Activated CD8-positive, alpha-beta T cell treated with anti-CD3 and anti-CD28 coated beads for 36 hours (primary cell): ENCODE results near the gene TNFAIP8L2. TPM values are rescaled to one million over a fixed set of nuclear protein-coding genes. Genes with fewer than 3 reads are reported as not detected.

Source experiments
- ATAC-seq: fragments of 200-7000 bp; cut with Tn5 transposase; one replicate; pipeline ENCODE4 v1.10.0; 2021; ENCODE audit warnings: mild to moderate bottlenecking, moderate library complexity
- CTCF ChIA-PET: fragments of 350-600 bp; sonication (Branson Sonifier 250); formaldehyde crosslinking; loops from one replicate; lab custom pipeline; 2021; ENCODE audit warnings: antibody characterized with exemption; lab: Charles Lee
- POLR2A ChIA-PET: fragments of 350-600 bp; sonication (Branson Sonifier 250); formaldehyde crosslinking; loops from one replicate; lab custom pipeline; 2021; ENCODE audit warnings: antibody characterized with exemption; lab: Charles Lee
- DNase-seq: peaks from one replicate; pipeline ENCODE4 v3.0.0-alpha.2; 2020
- H3K27ac Mint-ChIP-seq: one replicate; pipeline ENCODE4 v1.8.0; 2021; ENCODE audit warnings: mild to moderate bottlenecking, mixed read lengths
- H3K27me3 Mint-ChIP-seq: one replicate; pipeline ENCODE4 v1.8.0; 2021; ENCODE audit warnings: mixed read lengths
- H3K36me3 Mint-ChIP-seq: one replicate; pipeline ENCODE4 v1.8.0; 2021; ENCODE audit warnings: low read depth, mixed read lengths
- H3K4me1 Mint-ChIP-seq: one replicate; pipeline ENCODE4 v1.8.0; 2021; ENCODE audit warnings: low read depth, mixed read lengths
- H3K4me3 Mint-ChIP-seq: one replicate; pipeline ENCODE4 v1.8.0; 2021; ENCODE audit warnings: mild to moderate bottlenecking, moderate library complexity, mixed read lengths
- H3K9me3 Mint-ChIP-seq: one replicate; pipeline ENCODE4 v1.8.0; 2021; ENCODE audit warnings: mixed read lengths
- intact Hi-C: fragments of 100-400 bp; cut with micrococcal nuclease; formaldehyde crosslinking; loops from one replicate; pipeline ENCODE4 v1.10.0; 2022
- total RNA-seq, 2 experiments: library from RNA; stranded (reverse); gene quantifications; one replicate each; pipeline ENCODE4 v1.2.3, GENCODE V29; 2021
- TF ChIP-seq, protein P1 (sequence below): fragments of 200-600 bp; IDR thresholded peaks from one replicate; pipeline ENCODE4 v1.8.0; 2022; ENCODE audit warnings: antibody characterized with exemption, mild to moderate bottlenecking

Gene TNFAIP8L2
- total RNA-seq, 2 experiments from 2014 or later, result 16.1 to 17.5 TPM

DNA sequence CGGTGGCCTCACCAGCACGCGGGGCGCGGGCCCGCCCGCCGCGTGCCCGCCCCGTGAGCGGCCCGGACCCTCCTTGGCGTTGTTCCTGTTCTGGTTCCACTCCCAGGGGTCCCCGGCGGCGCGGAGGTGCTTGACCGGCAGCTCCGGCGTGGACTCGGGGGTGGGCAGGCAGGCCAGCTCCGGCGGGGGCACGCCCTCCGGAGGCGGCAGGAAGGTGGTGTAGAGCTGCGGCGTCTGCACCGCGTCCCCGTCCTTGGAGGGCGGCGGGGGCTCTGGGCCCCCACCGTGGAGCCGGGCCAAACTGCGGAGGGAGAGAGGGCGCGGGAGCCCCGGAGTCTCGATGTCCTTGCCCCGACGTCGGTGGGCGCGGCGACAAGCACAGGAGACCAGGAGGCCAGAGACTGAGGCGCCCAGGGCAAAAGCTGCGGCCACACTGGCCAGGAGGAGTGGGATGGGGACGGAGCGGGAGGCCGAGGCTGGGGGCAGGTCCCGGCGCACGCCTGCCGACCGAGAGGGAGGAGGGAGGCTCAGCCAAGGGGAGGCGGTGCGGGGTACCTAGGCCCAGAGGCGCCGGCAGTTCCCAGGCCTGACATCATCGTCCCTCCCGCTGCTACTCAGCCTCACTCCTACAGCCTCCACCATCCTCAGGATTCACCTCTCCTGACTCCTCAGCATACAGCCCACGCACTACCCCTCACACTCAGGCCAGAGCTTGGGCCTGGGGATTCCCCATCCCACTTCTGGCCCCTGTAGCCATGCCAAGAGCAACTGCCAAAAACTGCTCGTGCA, 23.2 kb upstream of the TNFAIP8L2 start:
- intact Hi-C loops, result no loop called here
- H3K36me3 Mint-ChIP-seq, result no peaks in the 10 kb centered on the region
- H3K27ac Mint-ChIP-seq, result no peak overlapping the region
- DNase-seq (no peak), ATAC-seq (no peak)
- no peaks in the 10 kb centered on the region for H3K27me3 Mint-ChIP-seq
- TF ChIP-seq, protein P1, sequence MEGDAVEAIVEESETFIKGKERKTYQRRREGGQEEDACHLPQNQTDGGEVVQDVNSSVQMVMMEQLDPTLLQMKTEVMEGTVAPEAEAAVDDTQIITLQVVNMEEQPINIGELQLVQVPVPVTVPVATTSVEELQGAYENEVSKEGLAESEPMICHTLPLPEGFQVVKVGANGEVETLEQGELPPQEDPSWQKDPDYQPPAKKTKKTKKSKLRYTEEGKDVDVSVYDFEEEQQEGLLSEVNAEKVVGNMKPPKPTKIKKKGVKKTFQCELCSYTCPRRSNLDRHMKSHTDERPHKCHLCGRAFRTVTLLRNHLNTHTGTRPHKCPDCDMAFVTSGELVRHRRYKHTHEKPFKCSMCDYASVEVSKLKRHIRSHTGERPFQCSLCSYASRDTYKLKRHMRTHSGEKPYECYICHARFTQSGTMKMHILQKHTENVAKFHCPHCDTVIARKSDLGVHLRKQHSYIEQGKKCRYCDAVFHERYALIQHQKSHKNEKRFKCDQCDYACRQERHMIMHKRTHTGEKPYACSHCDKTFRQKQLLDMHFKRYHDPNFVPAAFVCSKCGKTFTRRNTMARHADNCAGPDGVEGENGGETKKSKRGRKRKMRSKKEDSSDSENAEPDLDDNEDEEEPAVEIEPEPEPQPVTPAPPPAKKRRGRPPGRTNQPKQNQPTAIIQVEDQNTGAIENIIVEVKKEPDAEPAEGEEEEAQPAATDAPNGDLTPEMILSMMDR, result no peak
- peaks cover 12% of the 10 kb centered on the region for H3K4me1 Mint-ChIP-seq
- POLR2A ChIA-PET, result no interaction called here
- H3K9me3 Mint-ChIP-seq, result no peaks in the 10 kb centered on the region
- H3K4me3 Mint-ChIP-seq, result no peak overlapping the region
- CTCF ChIA-PET, result interaction anchor here (1.2 to 2.3 kb wide), 2 partner anchors 8 to 24 kb away, joined by 3 to 7 read pairs; partner anchors contain the start of gene TNFAIP8L2

DNA sequence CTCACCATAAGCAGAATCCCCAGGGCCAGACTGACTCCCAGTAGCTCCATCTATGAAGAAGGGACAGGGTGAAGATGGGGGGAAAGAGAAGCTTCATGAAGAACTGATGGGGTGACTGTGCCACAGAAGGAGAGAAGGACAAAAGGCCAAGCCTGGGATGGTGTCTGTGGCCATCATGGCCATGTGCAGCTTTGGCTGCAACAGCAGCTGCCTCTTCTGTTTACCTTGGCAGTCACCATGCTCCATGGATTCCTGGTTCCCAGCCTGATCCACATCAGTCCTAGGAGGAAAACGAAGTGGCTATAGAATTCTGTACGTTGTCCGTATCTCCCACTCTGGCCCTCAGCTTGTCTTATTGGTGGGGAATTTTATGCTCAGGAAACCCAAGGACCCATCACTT, 22.1 kb upstream of the TNFAIP8L2 start:
- DNase-seq (no peak), ATAC-seq (no peak)
- CTCF ChIA-PET, result interaction anchor here (0.7 to 2.3 kb wide), 5 partner anchors 8 to 35 kb away, joined by 3 to 7 read pairs (median 4); partner anchors contain the start of genes SEMA6C and TNFAIP8L2
- intact Hi-C loops, result no loop called here
- H3K4me1 Mint-ChIP-seq, result peaks cover 12% of the 10 kb centered on the region
- POLR2A ChIA-PET, result interaction anchor here (0.7 to 1.0 kb wide), 3 partner anchors 11 to 37 kb away, joined by 3 read pairs; no protein-coding TSS in a partner anchor
- H3K9me3 Mint-ChIP-seq, result no peaks in the 10 kb centered on the region
- TF ChIP-seq, protein P1, result no peak
- H3K4me3 Mint-ChIP-seq, result no peak overlapping the region
- H3K36me3 Mint-ChIP-seq, result no peaks in the 10 kb centered on the region
- no peak overlapping the region for H3K27ac Mint-ChIP-seq
- H3K27me3 Mint-ChIP-seq, result no peaks in the 10 kb centered on the region

DNA sequence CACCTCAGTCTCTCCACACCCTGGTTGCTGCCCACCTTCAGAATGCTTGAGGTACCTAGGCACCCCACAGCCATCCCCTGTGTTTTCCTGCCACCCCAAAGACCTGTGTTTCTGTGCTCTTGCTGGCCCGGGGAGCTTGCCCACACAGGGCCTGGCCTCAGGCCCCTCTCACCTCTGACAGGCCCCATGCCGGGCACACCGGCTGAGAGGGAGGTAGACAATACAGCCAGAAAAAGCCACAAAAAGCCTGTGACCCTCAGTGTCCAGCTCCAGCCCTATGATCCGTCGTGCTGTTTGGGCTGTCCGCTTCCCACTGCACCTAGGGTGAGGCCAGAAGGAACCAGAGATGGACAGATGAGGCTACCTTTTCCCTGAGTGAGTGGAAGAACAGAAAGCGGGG, 21.5 kb upstream of the TNFAIP8L2 start:
- TF ChIP-seq, protein P1, result no peak
- Mint-ChIP-seq H3K27ac (no peak overlapping the region), H3K27me3 (no peaks in the 10 kb centered on the region), H3K4me1 (peaks cover 12% of the 10 kb centered on the region), H3K9me3 (no peaks in the 10 kb centered on the region), H3K4me3 (no peak overlapping the region), H3K36me3 (no peaks in the 10 kb centered on the region)
- ATAC-seq (no peak), DNase-seq (no peak)
- ChIA-PET POLR2A (interaction anchor here (0.9 to 1.6 kb wide), 3 partner anchors 11 to 24 kb away, joined by 3 to 4 read pairs (median 3); partner anchors contain the start of gene TNFAIP8L2), CTCF (interaction anchor here (1.1 to 2.3 kb wide), 4 partner anchors 11 to 35 kb away, joined by 4 to 7 read pairs (median 6); partner anchors contain the start of genes SEMA6C and TNFAIP8L2)
- intact Hi-C loops, result no loop called here

DNA sequence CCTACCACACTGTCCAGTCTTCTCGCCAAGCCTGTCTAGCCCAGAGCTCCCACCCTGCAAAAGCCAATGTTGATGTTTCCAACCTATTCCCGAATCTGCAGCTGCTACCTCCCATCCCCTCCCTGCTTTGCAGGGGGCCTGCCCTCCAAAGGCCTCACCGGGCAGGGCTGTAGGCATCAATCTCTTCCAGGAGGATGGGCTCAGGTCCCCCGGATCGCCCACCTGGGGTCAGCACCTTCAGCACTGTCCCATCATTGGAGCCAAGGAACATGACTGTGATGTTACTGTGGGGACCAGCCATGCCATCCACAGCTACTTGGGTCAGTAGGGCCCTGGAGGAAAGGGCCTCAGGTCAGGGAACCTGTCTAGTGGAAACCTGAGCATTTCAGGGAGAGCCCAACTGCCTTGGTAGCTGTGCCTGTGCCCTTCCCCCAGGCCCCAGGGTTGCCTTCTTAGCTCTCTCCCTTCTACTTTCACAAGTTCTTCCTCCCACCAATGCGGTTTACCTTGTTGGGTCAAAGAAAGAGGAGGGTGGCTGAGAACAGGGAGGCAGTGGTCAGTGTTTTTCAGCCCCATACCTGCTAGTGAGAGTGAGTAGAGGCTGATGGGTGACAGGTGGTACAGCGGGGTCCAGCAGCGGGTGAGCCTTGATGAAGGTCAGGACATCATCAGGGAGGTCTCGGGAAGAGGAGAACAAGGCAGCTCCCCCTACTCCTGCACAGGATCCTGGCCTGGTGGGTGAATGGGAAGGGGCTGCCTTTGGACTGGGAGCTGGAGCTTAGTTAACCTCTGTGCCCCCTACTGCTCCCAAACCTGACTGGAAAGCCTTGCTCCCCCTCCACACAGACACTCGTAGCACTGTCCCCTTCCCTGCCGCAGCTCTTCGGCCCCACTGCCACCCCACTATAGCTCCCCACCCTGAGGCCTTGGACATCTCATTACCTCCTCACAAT, 20.7 kb upstream of the TNFAIP8L2 start:
- ChIA-PET CTCF (interaction anchor here (0.6 to 2.3 kb wide), 7 partner anchors 10 to 36 kb away, joined by 3 to 7 read pairs (median 4); partner anchors contain the start of genes SEMA6C and TNFAIP8L2), POLR2A (interaction anchor here (0.9 to 1.6 kb wide), 4 partner anchors 10 to 54 kb away, joined by 3 to 4 read pairs (median 3); partner anchors contain the start of genes TNFAIP8L2 and VPS72)
- Mint-ChIP-seq H3K9me3 (no peaks in the 10 kb centered on the region), H3K36me3 (no peaks in the 10 kb centered on the region), H3K27ac (no peak overlapping the region), H3K27me3 (no peaks in the 10 kb centered on the region), H3K4me1 (peaks cover 11% of the 10 kb centered on the region), H3K4me3 (no peak overlapping the region)
- TF ChIP-seq, protein P1, result no peak
- no peak for DNase-seq
- intact Hi-C loops, result no loop called here
- no peak for ATAC-seq
